HUES48 (cell line): ENCODE measurements around the gene CYP26A1.
A peak's percentile ranks its signal among the peaks of the same experiment; 100 is the strongest.

Experiments used
- H3K27ac ChIP-seq: one replicate; pipeline ENCODE4 v1.7.0; 2013; ENCODE audit warnings: low read depth, low read length, inconsistent platforms
- H3K27me3 ChIP-seq: 2 replicates; pipeline ENCODE4 v1.6.1; 2013; ENCODE audit warnings: mild to moderate bottlenecking, low read length; ENCODE audit not compliant: control insufficient read depth, insufficient read depth
- H3K36me3 ChIP-seq: 2 replicates; pipeline ENCODE4 v1.6.1; 2013; ENCODE audit warnings: low read length; ENCODE audit not compliant: control insufficient read depth, insufficient read depth
- H3K4me1 ChIP-seq: 2 replicates; pipeline ENCODE4 v1.6.1; 2013; ENCODE audit warnings: mild to moderate bottlenecking, low read length; ENCODE audit not compliant: control insufficient read depth, insufficient read depth
- H3K4me3 ChIP-seq: 2 replicates; pipeline ENCODE4 v1.5.1; 2013; ENCODE audit warnings: mild to moderate bottlenecking, low read depth, low read length
- H3K9ac ChIP-seq: 2 replicates; pipeline ENCODE4 v1.6.1; 2013; ENCODE audit warnings: mild to moderate bottlenecking, low read depth, low read length, moderate library complexity
- H3K9me3 ChIP-seq: 2 replicates; pipeline ENCODE4 v1.6.1; 2013; ENCODE audit warnings: low read length; ENCODE audit not compliant: control insufficient read depth, insufficient read depth

CYP26A1 gene

DNA sequence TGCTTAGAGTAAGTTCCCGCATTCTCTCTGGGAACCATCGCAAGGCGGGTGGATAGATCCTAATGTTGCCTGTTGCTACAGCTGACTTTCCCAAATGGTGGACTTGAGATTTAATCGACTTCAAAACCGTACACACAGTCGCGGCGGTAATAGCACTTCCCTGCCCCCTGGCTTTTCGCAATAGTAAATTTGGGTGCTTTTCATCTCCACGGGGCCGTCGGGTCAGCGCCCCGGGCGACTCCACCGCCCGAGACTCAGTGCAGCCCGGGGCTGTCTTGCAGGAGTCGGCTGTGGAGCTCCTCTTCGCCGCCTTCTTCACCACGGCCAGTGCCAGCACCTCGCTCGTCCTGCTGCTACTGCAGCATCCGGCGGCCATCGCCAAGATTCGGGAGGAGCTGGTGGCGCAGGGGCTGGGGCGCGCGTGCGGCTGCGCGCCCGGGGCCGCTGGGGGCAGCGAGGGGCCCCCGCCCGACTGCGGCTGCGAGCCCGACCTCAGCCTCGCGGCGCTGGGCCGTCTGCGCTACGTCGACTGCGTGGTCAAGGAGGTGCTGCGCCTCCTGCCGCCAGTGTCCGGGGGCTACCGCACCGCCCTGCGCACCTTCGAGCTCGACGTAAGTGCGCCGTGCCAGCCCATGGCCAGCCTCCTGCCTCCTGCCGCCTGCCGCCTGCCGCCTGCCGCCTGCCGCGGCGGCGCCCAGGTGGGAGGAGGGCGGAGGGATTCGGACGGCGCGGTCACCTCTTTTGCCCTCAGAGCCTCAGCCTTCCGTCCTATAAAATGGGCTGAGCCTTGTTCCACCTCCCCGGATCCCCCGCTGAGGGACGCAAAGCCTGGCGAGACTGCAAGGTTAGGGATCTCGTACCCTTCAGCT lies 7.8 kb upstream of the CYP26A1 start:
- peaks cover 22% of the 10 kb centered on the region; the same call in 1 of the 2 replicates for H3K4me1 ChIP-seq
- peaks cover 100% of the 10 kb centered on the region for H3K27me3 ChIP-seq

DNA sequence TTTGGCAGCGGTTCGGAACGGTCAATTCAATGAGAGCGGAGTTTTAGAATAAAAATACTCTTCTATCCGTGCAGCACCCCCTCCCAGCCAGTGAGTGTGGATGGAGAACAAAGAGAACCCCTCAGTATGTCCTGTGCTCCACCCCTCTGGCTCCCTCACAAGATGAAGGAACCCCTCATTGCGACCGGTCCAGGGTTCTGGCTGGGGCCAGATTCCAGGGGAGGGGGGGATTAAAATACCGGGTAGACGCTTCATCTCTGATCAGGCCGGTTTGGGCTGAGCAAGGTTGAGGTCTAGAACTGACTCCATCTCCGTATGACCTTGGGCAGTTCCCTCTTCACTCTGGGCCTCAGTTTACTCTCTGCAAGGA lies 7.2 kb upstream of the CYP26A1 start:
- Histone ChIP-seq H3K27ac (no peak overlapping the region), H3K36me3 (no peaks in the 10 kb centered on the region), H3K4me3 (no peak overlapping the region), H3K27me3 (peaks cover 99% of the 10 kb centered on the region), H3K9me3 (no peaks in the 10 kb centered on the region), H3K4me1 (peaks cover 26% of the 10 kb centered on the region; the same call in 1 of the 2 replicates), H3K9ac (no peak overlapping the region)

More for the DNA sequence above, 7.8 kb upstream of the CYP26A1 start:
- Histone ChIP-seq H3K27ac (no peak overlapping the region), H3K4me3 (peak overlapping the region; percentile 52), H3K9ac (no peak overlapping the region), H3K36me3 (no peaks in the 10 kb centered on the region), H3K9me3 (no peaks in the 10 kb centered on the region)

DNA sequence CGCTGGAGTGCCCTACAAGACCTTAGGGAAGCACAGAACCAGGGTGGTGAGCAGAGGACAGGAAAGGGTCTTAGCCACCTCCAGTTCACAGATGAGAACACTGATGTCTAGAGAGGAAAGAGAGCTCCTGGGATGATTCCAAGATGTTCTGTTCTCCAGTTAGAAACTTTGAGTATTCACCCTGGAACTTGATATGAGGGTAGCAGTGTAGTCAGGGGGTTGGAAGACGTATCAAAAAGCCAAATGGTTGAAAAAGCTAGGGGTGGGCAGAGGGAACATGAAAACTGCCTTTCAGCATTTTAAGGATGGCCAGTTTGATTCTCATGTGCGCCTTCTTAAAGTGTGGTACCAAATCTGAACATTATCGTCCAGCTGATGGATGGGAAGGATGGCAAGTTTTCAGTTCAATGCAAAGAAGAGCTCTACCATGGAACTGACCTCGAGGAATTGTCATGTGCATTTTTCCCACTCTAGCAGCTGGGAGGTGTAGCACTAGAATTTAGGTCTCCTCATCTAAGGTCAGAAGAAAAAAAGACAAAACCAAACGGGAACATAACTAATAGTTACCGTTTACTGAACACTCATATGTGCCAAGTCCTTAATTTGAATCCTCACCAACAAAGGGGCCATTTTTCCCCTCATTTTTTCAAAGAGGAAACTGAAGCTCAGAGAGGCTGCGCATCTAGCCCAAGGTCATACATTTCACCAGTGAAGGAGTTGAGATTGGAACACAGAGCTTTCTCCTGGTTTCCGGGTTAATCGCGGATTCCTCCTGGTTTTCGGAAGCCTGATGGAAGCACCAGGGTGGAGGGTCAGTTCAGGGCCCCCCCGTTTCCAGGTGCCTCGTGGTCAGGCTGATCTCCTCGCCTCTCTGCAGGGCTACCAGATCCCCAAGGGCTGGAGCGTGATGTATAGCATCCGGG lies 6.0 kb upstream of the CYP26A1 start:
- Histone ChIP-seq H3K36me3 (no peaks in the 10 kb centered on the region), H3K9ac (no peak overlapping the region), H3K9me3 (no peaks in the 10 kb centered on the region), H3K27me3 (peaks cover 99% of the 10 kb centered on the region), H3K27ac (no peak overlapping the region), H3K4me1 (peaks cover 35% of the 10 kb centered on the region; the same call in 1 of the 2 replicates), H3K4me3 (peak overlapping the region; percentile 53; the same call in 1 of the 2 replicates)

DNA sequence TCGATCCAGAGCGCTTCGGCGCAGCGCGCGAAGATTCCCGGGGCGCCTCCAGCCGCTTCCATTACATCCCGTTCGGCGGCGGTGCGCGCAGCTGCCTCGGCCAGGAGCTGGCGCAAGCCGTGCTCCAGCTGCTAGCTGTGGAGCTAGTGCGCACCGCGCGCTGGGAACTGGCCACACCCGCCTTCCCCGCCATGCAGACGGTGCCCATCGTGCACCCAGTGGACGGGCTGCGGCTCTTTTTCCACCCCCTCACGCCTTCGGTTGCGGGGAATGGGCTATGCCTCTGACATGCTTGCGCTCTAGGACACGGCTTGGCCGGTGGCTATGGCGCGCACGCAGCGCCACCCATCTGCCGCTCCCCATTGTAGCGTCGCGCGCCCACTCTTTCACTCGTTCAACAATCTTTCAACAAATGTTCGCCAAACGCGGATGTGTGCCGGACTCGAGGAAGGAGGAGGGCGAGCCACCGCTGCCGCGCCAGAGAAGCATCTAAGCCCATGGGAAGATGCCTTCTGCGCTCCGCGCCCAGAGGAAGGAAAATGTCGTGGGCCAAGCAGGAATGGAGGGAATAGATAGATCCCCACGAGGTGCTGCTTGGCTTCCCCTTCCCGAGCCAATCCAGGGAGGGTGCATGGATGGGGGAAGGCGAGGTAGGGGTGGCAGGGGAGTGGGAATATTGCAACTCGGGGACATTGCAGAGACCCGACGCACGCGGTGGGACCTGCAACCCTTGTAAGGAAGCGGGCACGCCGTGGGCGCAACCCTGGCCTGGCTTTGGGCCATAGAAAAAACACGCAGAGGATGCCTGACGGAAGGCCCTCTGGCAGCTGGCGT lies 5.1 kb upstream of the CYP26A1 start:
- H3K9ac ChIP-seq, result no peak overlapping the region
- peak overlapping the region; percentile 53 for H3K4me3 ChIP-seq
- H3K27me3 ChIP-seq, result peaks cover 99% of the 10 kb centered on the region

DNA sequence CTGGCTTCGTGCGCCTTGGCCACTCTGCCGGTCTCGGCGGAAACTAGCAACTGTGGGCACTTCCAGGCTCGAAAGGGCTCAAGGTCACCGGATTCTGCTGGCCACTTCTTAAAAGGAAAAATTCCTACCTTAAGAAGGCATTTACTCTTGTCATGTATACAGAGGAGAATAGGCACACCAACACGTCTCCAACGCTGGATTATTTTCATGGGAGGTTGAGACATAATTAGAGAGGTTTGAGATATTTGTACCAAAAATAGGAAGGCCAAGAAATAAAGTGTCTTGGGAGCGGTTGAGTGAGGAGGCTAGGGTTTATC lies 4.5 kb upstream of the CYP26A1 start:
- H3K4me1 ChIP-seq, result peaks cover 38% of the 10 kb centered on the region
- no peak overlapping the region for H3K27ac ChIP-seq
- no peak overlapping the region; the same call in 1 of the 2 replicates for H3K4me3 ChIP-seq
- peaks cover 99% of the 10 kb centered on the region for H3K27me3 ChIP-seq
- no peaks in the 10 kb centered on the region for H3K9me3 ChIP-seq
- H3K9ac ChIP-seq, result no peak overlapping the region
- H3K36me3 ChIP-seq, result no peaks in the 10 kb centered on the region

More for the DNA sequence above, 5.1 kb upstream of the CYP26A1 start:
- Histone ChIP-seq H3K36me3 (no peaks in the 10 kb centered on the region), H3K9me3 (no peaks in the 10 kb centered on the region), H3K27ac (no peak overlapping the region), H3K4me1 (peaks cover 38% of the 10 kb centered on the region)

DNA sequence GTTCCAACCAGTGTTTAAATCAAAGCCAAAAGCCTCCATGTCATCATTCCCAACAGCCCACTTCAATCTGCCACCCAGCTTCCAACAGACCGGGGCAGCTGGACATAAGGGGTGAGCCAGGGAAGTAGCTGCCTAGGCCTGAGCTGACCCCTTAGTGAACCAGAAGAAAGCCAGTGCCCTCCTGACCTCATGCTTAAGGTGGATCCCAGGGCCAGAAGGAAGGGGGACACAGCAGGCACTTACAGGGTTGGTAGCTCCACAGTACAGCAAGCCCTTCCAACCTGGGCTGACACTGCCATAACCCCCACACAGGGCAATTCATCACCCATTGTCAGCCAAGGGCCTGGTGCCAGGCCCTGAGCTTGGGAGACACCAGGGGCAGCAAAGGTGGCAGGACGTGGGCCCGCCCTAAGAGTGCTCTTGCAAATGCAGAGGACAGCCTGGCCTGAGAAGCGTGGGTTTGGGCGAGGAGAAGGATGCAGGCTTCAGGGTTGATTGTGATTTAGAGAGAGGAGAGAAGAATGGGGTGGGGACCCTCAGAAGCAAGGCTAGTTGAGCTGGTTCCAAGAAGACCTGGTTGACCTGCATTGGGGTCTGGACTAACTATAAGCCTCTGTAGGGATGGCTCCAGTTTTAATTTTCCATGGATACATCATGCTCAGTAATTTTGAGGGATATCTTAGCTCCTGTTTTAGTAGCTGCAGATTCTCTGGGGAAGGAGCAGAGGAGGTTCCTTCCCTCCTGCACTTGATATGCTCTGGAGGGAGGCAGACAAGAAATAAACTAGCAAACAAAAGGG lies 3.1 kb upstream of the CYP26A1 start:
- Histone ChIP-seq H3K4me3 (no peak overlapping the region; the same call in 1 of the 2 replicates), H3K4me1 (peaks cover 40% of the 10 kb centered on the region), H3K9ac (no peak overlapping the region), H3K27me3 (peaks cover 99% of the 10 kb centered on the region), H3K36me3 (no peaks in the 10 kb centered on the region), H3K27ac (no peak overlapping the region), H3K9me3 (no peaks in the 10 kb centered on the region)

DNA sequence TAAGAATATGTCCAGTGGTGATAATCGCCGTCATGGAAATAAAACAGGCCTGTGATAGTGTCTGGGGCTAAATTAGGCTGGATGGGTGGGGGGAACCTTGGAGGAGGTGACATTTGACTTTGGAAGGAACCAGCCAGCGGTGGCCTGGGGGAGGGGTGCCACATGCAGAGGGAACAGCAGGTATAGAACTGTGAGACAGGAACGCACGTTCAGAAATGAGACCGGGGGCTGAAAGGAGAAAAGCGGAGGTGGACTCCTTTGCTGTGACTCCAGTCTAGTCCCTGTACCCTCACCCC lies 2.6 kb upstream of the CYP26A1 start:
- no peak overlapping the region; the same call in 1 of the 2 replicates for H3K4me3 ChIP-seq
- no peak overlapping the region for H3K9ac ChIP-seq
- H3K27me3 ChIP-seq, result peaks cover 99% of the 10 kb centered on the region
- no peaks in the 10 kb centered on the region for H3K9me3 ChIP-seq
- no peaks in the 10 kb centered on the region; the same call in 1 of the 2 replicates for H3K36me3 ChIP-seq
- no peak overlapping the region for H3K27ac ChIP-seq
- peaks cover 43% of the 10 kb centered on the region for H3K4me1 ChIP-seq

DNA sequence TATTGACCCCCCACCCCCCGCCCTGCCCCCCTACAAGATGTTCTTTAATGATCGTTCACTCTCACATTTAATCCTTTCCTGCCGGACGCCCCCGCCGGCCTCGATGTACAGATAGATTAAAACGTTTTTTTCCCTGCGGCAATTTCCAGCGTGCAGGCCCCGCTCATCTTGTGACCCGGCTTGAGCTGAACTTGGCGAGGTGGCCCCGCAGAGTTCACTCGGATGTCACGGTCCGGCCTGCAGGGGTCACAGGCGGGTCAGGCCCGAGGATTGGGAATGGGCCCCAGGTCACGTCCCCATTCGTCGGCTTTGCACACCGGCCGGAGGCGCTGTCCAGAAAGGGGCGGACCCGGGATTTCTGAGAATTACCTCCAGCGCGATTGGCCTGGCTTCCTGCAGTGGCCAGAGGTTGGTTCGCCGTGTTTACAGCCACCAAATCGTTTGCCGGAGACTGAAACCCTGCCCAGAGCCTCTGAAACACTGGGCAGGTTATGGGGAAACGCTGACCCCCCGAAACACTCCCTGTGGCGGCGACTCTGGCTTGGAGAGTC lies 1.9 kb upstream of the CYP26A1 start:
- Histone ChIP-seq H3K27ac (no peak overlapping the region), H3K9ac (no peak overlapping the region), H3K9me3 (no peaks in the 10 kb centered on the region), H3K27me3 (peaks cover 99% of the 10 kb centered on the region), H3K4me3 (peak overlapping the region; percentile 67), H3K36me3 (peaks cover 4% of the 10 kb centered on the region), H3K4me1 (peaks cover 48% of the 10 kb centered on the region)

DNA sequence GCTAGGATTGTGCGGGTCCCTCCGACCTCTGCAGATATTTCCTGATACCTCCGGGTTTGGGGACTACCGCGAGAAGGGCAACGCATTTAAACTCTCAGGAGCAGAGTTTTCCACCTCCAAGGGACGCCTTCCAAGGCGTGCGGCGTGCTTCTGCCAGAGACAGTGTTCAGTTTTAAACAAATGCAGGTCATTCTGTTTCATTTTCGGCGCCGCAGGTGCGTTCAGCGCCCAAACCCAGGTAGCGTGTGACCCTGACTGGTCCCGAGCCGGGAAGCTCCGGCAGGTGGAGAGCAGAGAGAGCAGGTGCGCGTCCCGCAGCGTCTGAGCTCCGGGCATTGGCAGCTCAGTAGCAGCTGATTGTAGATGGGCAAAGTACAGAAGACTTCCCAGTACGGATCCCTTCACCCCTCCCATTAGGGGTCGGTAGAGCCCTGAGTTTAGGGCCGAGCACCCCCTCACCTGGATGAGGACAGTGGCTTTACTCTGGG lies 1.4 kb upstream of the CYP26A1 start:
- H3K27ac ChIP-seq, result no peak overlapping the region
- H3K4me3 ChIP-seq, result peak overlapping the region; percentile 67
- no peaks in the 10 kb centered on the region for H3K9me3 ChIP-seq
- H3K27me3 ChIP-seq, result peaks cover 99% of the 10 kb centered on the region
- peaks cover 9% of the 10 kb centered on the region for H3K36me3 ChIP-seq
- no peak overlapping the region for H3K9ac ChIP-seq
- peaks cover 49% of the 10 kb centered on the region for H3K4me1 ChIP-seq
